ENCODE measurements around the gene CDC6. TPM values are rescaled to one million over a fixed set of nuclear protein-coding genes. Genes with fewer than 3 reads are reported as not detected.

The CDC6 gene
- total RNA-seq, 1 donor from 2014 or later = 2.3 TPM

GRCh38 chr17:40311575-40311974, 23.9 kb downstream of the CDC6 start:
- Histone ChIP-seq H3K27me3 (ENCODE audit: low read depth) (no peaks in the 10 kb centered on the region), H3K36me3 (no peaks in the 10 kb centered on the region), H3K9me3 (no peaks in the 10 kb centered on the region), H3K27ac (peak overlapping the region; percentile 76), H3K4me3 (no peak overlapping the region), H3K4me1 (peaks cover 100% of the 10 kb centered on the region)
- ATAC-seq (peak; percentile 10 to 11), DNase-seq (peak; percentile 76)
- intact Hi-C loops (cut with DNase I) = no loop called here
- TF ChIP-seq CTCF (IDR thresholded peaks at IDR 0.05) = no peak

GRCh38 chr17:40312131-40312731, 24.6 kb downstream of the CDC6 start:
- DNase-seq (no peak), ATAC-seq (no peak)
- Histone ChIP-seq H3K4me1 (peaks cover 100% of the 10 kb centered on the region), H3K27ac (peak overlapping the region; percentile 76), H3K27me3 (ENCODE audit: low read depth) (no peaks in the 10 kb centered on the region), H3K9me3 (no peaks in the 10 kb centered on the region), H3K4me3 (no peak overlapping the region), H3K36me3 (no peaks in the 10 kb centered on the region)
- intact Hi-C loops (cut with DNase I) = no loop called here
- no peak for TF ChIP-seq CTCF (IDR thresholded peaks at IDR 0.05)

GRCh38 chr17:40312893-40313667, 25.4 kb downstream of the CDC6 start:
- no peak for ATAC-seq
- TF ChIP-seq CTCF (IDR thresholded peaks at IDR 0.05) = no peak
- no peaks in the 10 kb centered on the region for H3K27me3 ChIP-seq (ENCODE audit: low read depth)
- H3K27ac ChIP-seq = peak overlapping the region; percentile 76
- no peaks in the 10 kb centered on the region for H3K36me3 ChIP-seq
- DNase-seq = no peak
- H3K9me3 ChIP-seq = no peaks in the 10 kb centered on the region
- intact Hi-C loops (cut with DNase I) = no loop called here
- no peak overlapping the region for H3K4me3 ChIP-seq
- H3K4me1 ChIP-seq = peaks cover 97% of the 10 kb centered on the region

- H3K36me3 ChIP-seq = no peaks in the 10 kb centered on the region
- peak overlapping the region; percentile 46 for H3K27ac ChIP-seq
- TF ChIP-seq CTCF (IDR thresholded peaks at IDR 0.05) = no peak
- peaks cover 90% of the 10 kb centered on the region for H3K4me1 ChIP-seq
- no peak for ATAC-seq
- no peak for DNase-seq
- no peaks in the 10 kb centered on the region for H3K27me3 ChIP-seq (ENCODE audit: low read depth)
- no peaks in the 10 kb centered on the region for H3K9me3 ChIP-seq
- H3K4me3 ChIP-seq = no peak overlapping the region
- intact Hi-C loops (cut with DNase I) = no loop called here
Observed at GRCh38 chr17:40313668-40314583, 26.2 kb downstream of the CDC6 start.

- no peak for TF ChIP-seq CTCF (IDR thresholded peaks at IDR 0.05)
- Histone ChIP-seq H3K4me3 (no peak overlapping the region), H3K4me1 (peaks cover 90% of the 10 kb centered on the region), H3K36me3 (no peaks in the 10 kb centered on the region), H3K9me3 (no peaks in the 10 kb centered on the region), H3K27ac (peak overlapping the region; percentile 96), H3K27me3 (ENCODE audit: low read depth) (no peaks in the 10 kb centered on the region)
- intact Hi-C loops (cut with DNase I) = no loop called here
- ATAC-seq = peak; percentile 47 to 58
- DNase-seq = peak; percentile 97
Observed at GRCh38 chr17:40314584-40314956, 26.9 kb downstream of the CDC6 start.
